Astrocyte (in vitro differentiated cells and primary cell): ENCODE data around the gene STIM1. TPM values are rescaled to one million over a fixed set of nuclear protein-coding genes. Genes with fewer than 3 reads are reported as not detected.

Experiments
- DNase-seq: peaks from one replicate; pipeline ENCODE4 v3.0.0-alpha.2; 2010; ENCODE audit warnings: low read depth
- FAIRE-seq: peaks from 2 replicates; lab custom pipeline; 2011; peaks lifted over from hg19 to GRCh38; lab: Jason Lieb, UNC
- H2AFZ ChIP-seq: 2 replicates; pipeline ENCODE4 v1.6.0; 2012; ENCODE audit warnings: low read depth, low read length, inconsistent platforms
- H3K27ac ChIP-seq: 2 replicates; pipeline ENCODE4 v1.5.1; 2011; ENCODE audit warnings: low read depth, low read length, inconsistent platforms
- H3K27me3 ChIP-seq: 2 replicates; pipeline ENCODE4 v1.6.0; 2011; ENCODE audit warnings: low read length, inconsistent platforms; ENCODE audit not compliant: insufficient read depth
- H3K36me3 ChIP-seq: 2 replicates; pipeline ENCODE4 v1.5.1; 2011; ENCODE audit warnings: low read length, inconsistent platforms; ENCODE audit not compliant: insufficient read depth
- H3K4me1 ChIP-seq: 2 replicates; pipeline ENCODE4 v1.5.1; 2011; ENCODE audit warnings: low read length, inconsistent platforms; ENCODE audit not compliant: insufficient read depth
- H3K4me2 ChIP-seq: 2 replicates; pipeline ENCODE4 v1.6.0; 2012; ENCODE audit warnings: low read length, inconsistent platforms
- H3K4me3 ChIP-seq: 2 replicates; pipeline ENCODE4 v1.5.1; 2011; ENCODE audit warnings: low read depth, mild to moderate bottlenecking, low read length, inconsistent platforms; ENCODE audit not compliant: insufficient read depth
- H3K79me2 ChIP-seq: 2 replicates; pipeline ENCODE4 v1.6.0; 2012; ENCODE audit warnings: mild to moderate bottlenecking, low read length, inconsistent platforms; ENCODE audit not compliant: insufficient read depth
- H3K9ac ChIP-seq: 2 replicates; pipeline ENCODE4 v1.6.0; 2012; ENCODE audit warnings: mild to moderate bottlenecking, low read length, inconsistent platforms
- H3K9me3 ChIP-seq: 2 replicates; pipeline ENCODE4 v1.5.1; 2012; ENCODE audit warnings: low read depth, mild to moderate bottlenecking, low read length, inconsistent platforms; ENCODE audit not compliant: insufficient read depth
- H4K20me1 ChIP-seq: 2 replicates; pipeline ENCODE4 v1.6.0; 2012; ENCODE audit warnings: low read length, inconsistent platforms; ENCODE audit not compliant: insufficient read depth
- H3K27ac Mint-ChIP-seq: one replicate; pipeline ENCODE4 v1.8.0; 2021; ENCODE audit warnings: mild to moderate bottlenecking, mixed read lengths; ENCODE audit not compliant: unreplicated experiment
- H3K27me3 Mint-ChIP-seq: one replicate; pipeline ENCODE4 v1.8.0; 2021; ENCODE audit warnings: low read depth, mixed read lengths; ENCODE audit not compliant: unreplicated experiment
- H3K36me3 Mint-ChIP-seq: one replicate; pipeline ENCODE4 v1.8.0; 2021; ENCODE audit warnings: low read depth, mixed read lengths; ENCODE audit not compliant: unreplicated experiment
- H3K4me1 Mint-ChIP-seq: one replicate; pipeline ENCODE4 v1.8.0; 2021; ENCODE audit warnings: low read depth, mixed read lengths; ENCODE audit not compliant: unreplicated experiment
- H3K4me3 Mint-ChIP-seq: one replicate; pipeline ENCODE4 v1.8.0; 2021; ENCODE audit warnings: mild to moderate bottlenecking, moderate library complexity, mixed read lengths; ENCODE audit not compliant: unreplicated experiment
- H3K9me3 Mint-ChIP-seq: one replicate; pipeline ENCODE4 v1.8.0; 2021; ENCODE audit warnings: mild to moderate bottlenecking, mixed read lengths; ENCODE audit not compliant: unreplicated experiment
- EZH2 ChIP-seq: IDR thresholded peaks from 2 replicates; pipeline ENCODE4 v1.6.1; 2012; ENCODE audit warnings: mild to moderate bottlenecking, low read length, inconsistent platforms; ENCODE audit not compliant: insufficient read depth
- total RNA-seq: library from RNA; stranded (reverse); gene quantifications from 2 replicates; pipeline ENCODE4 v1.2.1, GENCODE V29; 2021
- TF ChIP-seq, protein P1 (sequence below): IDR thresholded peaks from 2 replicates; pipeline ENCODE4 v1.5.1; 2011; ENCODE audit warnings: low read depth, mild to moderate bottlenecking, inconsistent platforms, low read length, moderate library complexity; ENCODE audit not compliant: insufficient read depth

Gene STIM1
- total RNA-seq, 1 donor from 2014 or later = 42.9 TPM

DNA sequence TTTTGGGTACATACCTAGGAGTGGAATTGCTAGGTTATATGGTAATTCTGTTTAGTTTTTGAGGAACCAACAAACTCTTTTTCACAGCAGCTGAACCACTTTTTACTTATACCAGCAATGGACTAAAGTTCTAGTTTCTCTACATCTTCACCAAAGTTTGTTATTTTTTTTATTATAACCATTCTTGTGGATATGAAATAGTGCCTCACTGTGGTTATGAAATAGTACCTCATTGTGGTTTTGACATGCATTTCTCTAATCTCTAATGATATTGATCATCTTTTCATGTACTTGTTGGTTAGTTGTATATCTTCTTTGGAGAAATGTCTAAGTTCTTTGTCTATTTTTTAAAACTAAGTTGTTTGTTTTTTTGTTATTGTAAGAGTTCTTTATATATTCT is 27.2 kb downstream of the STIM1 start:
- no peak overlapping the region for H3K4me2 ChIP-seq
- no peak overlapping the region for H3K27ac ChIP-seq
- peaks cover 3% of the 10 kb centered on the region for H4K20me1 ChIP-seq
- no peaks in the 10 kb centered on the region for H3K9me3 ChIP-seq
- no peak overlapping the region for H3K9ac ChIP-seq
- no peaks in the 10 kb centered on the region for H3K36me3 ChIP-seq
- peaks cover 10% of the 10 kb centered on the region for H3K4me1 ChIP-seq
- H3K27me3 ChIP-seq = no peaks in the 10 kb centered on the region
- H3K4me1 Mint-ChIP-seq = peaks cover 7% of the 10 kb centered on the region
- H3K9me3 Mint-ChIP-seq = peaks cover 4% of the 10 kb centered on the region
- H3K27me3 Mint-ChIP-seq = no peaks in the 10 kb centered on the region
- H3K4me3 ChIP-seq = no peak overlapping the region
- peaks cover 10% of the 10 kb centered on the region for H3K79me2 ChIP-seq
- FAIRE-seq (no peak), DNase-seq (no peak)
- no peaks in the 10 kb centered on the region for H3K36me3 Mint-ChIP-seq
- TF ChIP-seq, protein P1, sequence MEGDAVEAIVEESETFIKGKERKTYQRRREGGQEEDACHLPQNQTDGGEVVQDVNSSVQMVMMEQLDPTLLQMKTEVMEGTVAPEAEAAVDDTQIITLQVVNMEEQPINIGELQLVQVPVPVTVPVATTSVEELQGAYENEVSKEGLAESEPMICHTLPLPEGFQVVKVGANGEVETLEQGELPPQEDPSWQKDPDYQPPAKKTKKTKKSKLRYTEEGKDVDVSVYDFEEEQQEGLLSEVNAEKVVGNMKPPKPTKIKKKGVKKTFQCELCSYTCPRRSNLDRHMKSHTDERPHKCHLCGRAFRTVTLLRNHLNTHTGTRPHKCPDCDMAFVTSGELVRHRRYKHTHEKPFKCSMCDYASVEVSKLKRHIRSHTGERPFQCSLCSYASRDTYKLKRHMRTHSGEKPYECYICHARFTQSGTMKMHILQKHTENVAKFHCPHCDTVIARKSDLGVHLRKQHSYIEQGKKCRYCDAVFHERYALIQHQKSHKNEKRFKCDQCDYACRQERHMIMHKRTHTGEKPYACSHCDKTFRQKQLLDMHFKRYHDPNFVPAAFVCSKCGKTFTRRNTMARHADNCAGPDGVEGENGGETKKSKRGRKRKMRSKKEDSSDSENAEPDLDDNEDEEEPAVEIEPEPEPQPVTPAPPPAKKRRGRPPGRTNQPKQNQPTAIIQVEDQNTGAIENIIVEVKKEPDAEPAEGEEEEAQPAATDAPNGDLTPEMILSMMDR = no peak
- no peak for TF ChIP-seq EZH2
- no peak overlapping the region for H2AFZ ChIP-seq
- no peak overlapping the region for H3K4me3 Mint-ChIP-seq
- no peak overlapping the region for H3K27ac Mint-ChIP-seq

DNA sequence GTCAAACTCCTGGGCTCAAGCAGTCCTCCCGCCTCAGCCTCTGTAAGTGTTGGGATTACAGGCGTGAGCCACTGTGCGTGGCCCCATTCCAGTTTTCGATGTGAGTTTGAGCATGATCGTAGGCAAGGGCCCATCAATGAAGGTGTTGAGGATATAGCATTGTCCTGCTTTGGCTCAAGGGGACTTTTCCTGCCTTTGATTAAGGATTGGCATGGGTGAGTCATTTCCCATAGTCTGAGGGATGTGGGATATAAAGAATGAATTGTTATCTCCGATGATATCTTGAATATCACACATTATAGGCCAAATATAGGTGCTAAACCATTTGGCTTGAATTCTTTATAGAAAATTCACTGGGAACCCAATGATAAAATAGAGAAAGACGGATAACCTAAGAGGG is 30.4 kb downstream of the STIM1 start:
- no peaks in the 10 kb centered on the region for H3K36me3 Mint-ChIP-seq
- DNase-seq = no peak
- no peak for TF ChIP-seq EZH2
- TF ChIP-seq, protein P1 = no peak
- H3K4me3 Mint-ChIP-seq = no peak overlapping the region
- H3K4me1 Mint-ChIP-seq = no peaks in the 10 kb centered on the region
- H3K27ac Mint-ChIP-seq = no peak overlapping the region
- H3K27me3 Mint-ChIP-seq = no peaks in the 10 kb centered on the region
- Histone ChIP-seq H4K20me1 (peaks cover 3% of the 10 kb centered on the region), H3K4me3 (no peak overlapping the region), H3K4me1 (peaks cover 5% of the 10 kb centered on the region), H3K27me3 (no peaks in the 10 kb centered on the region), H2AFZ (no peak overlapping the region), H3K36me3 (no peaks in the 10 kb centered on the region), H3K9ac (no peak overlapping the region), H3K27ac (no peak overlapping the region), H3K4me2 (peak overlapping the region; percentile 69), H3K79me2 (peaks cover 7% of the 10 kb centered on the region), H3K9me3 (no peaks in the 10 kb centered on the region)
- no peak for FAIRE-seq
- peaks cover 4% of the 10 kb centered on the region for H3K9me3 Mint-ChIP-seq

DNA sequence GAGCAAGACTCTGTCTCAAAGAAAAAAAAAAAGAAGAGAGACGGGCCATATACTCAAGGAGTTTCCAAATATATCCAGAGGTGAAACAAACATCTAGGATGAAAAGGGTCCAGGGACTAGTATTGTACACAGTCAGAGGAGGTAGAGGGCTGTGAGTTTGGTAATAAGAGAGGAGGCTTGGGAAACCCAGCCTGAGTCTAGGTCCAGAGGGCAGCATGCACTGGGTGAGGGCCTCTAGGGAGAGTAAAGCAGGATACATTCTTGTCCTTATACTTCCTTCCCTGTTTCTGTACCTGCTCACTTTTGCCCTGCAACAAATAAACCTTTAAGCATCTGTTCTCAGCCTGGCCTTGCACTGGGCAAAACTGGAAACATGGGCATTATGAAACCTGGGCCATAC is 31.5 kb downstream of the STIM1 start:
- DNase-seq = no peak
- Histone ChIP-seq H2AFZ (no peak overlapping the region), H3K36me3 (no peaks in the 10 kb centered on the region), H3K27me3 (no peaks in the 10 kb centered on the region), H3K79me2 (peaks cover 7% of the 10 kb centered on the region), H3K9me3 (no peaks in the 10 kb centered on the region), H4K20me1 (peaks cover 3% of the 10 kb centered on the region), H3K27ac (no peak overlapping the region), H3K4me2 (no peak overlapping the region), H3K4me3 (no peak overlapping the region), H3K4me1 (peaks cover 5% of the 10 kb centered on the region), H3K9ac (no peak overlapping the region)
- H3K27me3 Mint-ChIP-seq = no peaks in the 10 kb centered on the region
- H3K27ac Mint-ChIP-seq = no peak overlapping the region
- no peak overlapping the region for H3K4me3 Mint-ChIP-seq
- peaks cover 4% of the 10 kb centered on the region for H3K9me3 Mint-ChIP-seq
- FAIRE-seq = no peak
- no peaks in the 10 kb centered on the region for H3K36me3 Mint-ChIP-seq
- TF ChIP-seq, protein P1 = no peak
- no peak for TF ChIP-seq EZH2
- H3K4me1 Mint-ChIP-seq = no peaks in the 10 kb centered on the region
